Peyer's patch (tissue), 4 donors: ENCODE results near the gene ACTR1A. TPM values are rescaled to one million over a fixed set of nuclear protein-coding genes. Genes with fewer than 3 reads are reported as not detected.

ENCODE experiments used
- DNase-seq, 3 donors: peaks; one replicate each; pipeline ENCODE4 v3.0.0-alpha.2; 2017 to 2019
- H3K27ac ChIP-seq, 4 donors: fragments of 200-600 bp; sonication (generic); one replicate each; pipeline ENCODE4 v1.5.1; 2016 to 2019
- H3K27me3 ChIP-seq, 2 donors: fragments of 200-600 bp; sonication (generic); one replicate each; pipeline ENCODE4 v1.5.1; 2019
- H3K36me3 ChIP-seq, 3 donors: fragments of 200-600 bp; sonication (generic); one replicate each; pipeline ENCODE4 v1.5.1; 2016 to 2019
- H3K4me1 ChIP-seq, 4 donors: fragments of 200-600 bp; sonication (generic); one replicate each; pipeline ENCODE4 v1.5.1; 2016 to 2019
- H3K4me3 ChIP-seq, 4 donors: fragments of 200-600 bp; sonication (generic); 1 replicate in 3 of 4; 2 replicates in 1 of 4; pipeline ENCODE4 v1.5.1; 2016 to 2019; ENCODE audit warnings: mild to moderate bottlenecking in 1 of 4
- H3K9me3 ChIP-seq, 4 donors: fragments of 200-600 bp; sonication (generic); one replicate each; pipeline ENCODE4 v1.5.1; 2016 to 2019; ENCODE audit warnings: mild to moderate bottlenecking in 1 of 4
- POLR2A ChIP-seq, 2 donors: fragments of 450-650 bp; IDR thresholded peaks; one replicate each; pipeline ENCODE4 v1.5.1; 2017; ENCODE audit warnings: antibody characterized with exemption in 2 of 2, mild to moderate bottlenecking in 2 of 2, moderate library complexity in 2 of 2
- total RNA-seq, 4 donors: library from RNA; depleted of rRNA; stranded (reverse); fragments of >200 nt; gene quantifications; one replicate each; pipeline ENCODE4 v1.1.0, GENCODE V29; 2016
- TF ChIP-seq, protein P1 (sequence below), 6 experiments: fragments of 450-650 bp in 4 of 6; fragments of 200-600 bp in 2 of 6; sonication (generic) in 1 of 6; IDR thresholded peaks; one replicate each; pipeline ENCODE4 v1.5.1; 2017 to 2019; ENCODE audit warnings: antibody characterized with exemption in 6 of 6, mild to moderate bottlenecking in 3 of 6, moderate library complexity in 1 of 6

Gene ACTR1A
- total RNA-seq, 4 donors from 2014 or later, result 41.3 to 79.7 (median 71.3) TPM

- H3K36me3 ChIP-seq, result peaks cover 0 to 55% (median 0%) of the 10 kb centered on the region in 3 donors
- no peak for DNase-seq
- H3K27ac ChIP-seq, result no peak overlapping the region
- no peaks in the 10 kb centered on the region for H3K4me1 ChIP-seq
- H3K27me3 ChIP-seq, result no peaks in the 10 kb centered on the region
- H3K4me3 ChIP-seq, result no peak overlapping the region
- H3K9me3 ChIP-seq, result no peaks in the 10 kb centered on the region
- TF ChIP-seq POLR2A (IDR thresholded peaks at IDR 0.05), result no peak
- TF ChIP-seq, protein P1, sequence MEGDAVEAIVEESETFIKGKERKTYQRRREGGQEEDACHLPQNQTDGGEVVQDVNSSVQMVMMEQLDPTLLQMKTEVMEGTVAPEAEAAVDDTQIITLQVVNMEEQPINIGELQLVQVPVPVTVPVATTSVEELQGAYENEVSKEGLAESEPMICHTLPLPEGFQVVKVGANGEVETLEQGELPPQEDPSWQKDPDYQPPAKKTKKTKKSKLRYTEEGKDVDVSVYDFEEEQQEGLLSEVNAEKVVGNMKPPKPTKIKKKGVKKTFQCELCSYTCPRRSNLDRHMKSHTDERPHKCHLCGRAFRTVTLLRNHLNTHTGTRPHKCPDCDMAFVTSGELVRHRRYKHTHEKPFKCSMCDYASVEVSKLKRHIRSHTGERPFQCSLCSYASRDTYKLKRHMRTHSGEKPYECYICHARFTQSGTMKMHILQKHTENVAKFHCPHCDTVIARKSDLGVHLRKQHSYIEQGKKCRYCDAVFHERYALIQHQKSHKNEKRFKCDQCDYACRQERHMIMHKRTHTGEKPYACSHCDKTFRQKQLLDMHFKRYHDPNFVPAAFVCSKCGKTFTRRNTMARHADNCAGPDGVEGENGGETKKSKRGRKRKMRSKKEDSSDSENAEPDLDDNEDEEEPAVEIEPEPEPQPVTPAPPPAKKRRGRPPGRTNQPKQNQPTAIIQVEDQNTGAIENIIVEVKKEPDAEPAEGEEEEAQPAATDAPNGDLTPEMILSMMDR (IDR thresholded peaks at IDR 0.05), result no peak
Observed at GRCh38 chr10:102480396-102480795, 22.1 kb downstream of the ACTR1A start.

DNA sequence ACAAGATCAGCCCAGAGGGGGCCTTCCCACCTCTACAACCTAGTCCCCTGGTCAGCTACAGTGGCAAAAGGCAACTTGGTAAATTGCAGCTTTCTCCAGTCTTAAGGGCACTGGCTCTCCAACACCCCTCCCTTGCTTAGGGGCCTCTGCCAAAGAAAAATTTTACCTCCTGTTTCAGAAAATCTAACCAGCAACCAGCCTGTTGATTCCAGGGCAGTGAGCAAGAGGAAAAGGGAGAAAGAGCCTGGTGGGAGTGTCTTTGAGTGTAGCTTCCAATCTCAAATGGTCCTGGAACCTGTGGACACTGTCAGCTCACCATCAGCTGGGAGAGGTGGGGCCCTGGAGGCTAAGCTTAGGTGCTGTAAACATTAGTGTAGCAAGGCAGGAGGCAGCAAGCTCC lies 22.9 kb downstream of the ACTR1A start:
- H3K4me1 ChIP-seq, result no peaks in the 10 kb centered on the region
- DNase-seq, result no peak
- H3K27ac ChIP-seq, result no peak overlapping the region
- peaks cover 0 to 48% (median 0%) of the 10 kb centered on the region in 3 donors for H3K36me3 ChIP-seq
- H3K27me3 ChIP-seq, result no peaks in the 10 kb centered on the region
- no peak overlapping the region for H3K4me3 ChIP-seq
- TF ChIP-seq POLR2A (IDR thresholded peaks at IDR 0.05), result no peak
- TF ChIP-seq, protein P1 (IDR thresholded peaks at IDR 0.05), result no peak
- no peaks in the 10 kb centered on the region for H3K9me3 ChIP-seq

GRCh38 chr10:102476466-102477141 lies 25.9 kb downstream of the ACTR1A start:
- Histone ChIP-seq H3K4me1 (no peaks in the 10 kb centered on the region), H3K27ac (no peak overlapping the region), H3K27me3 (no peaks in the 10 kb centered on the region), H3K4me3 (no peak overlapping the region), H3K36me3 (peaks cover 0 to 21% (median 0%) of the 10 kb centered on the region in 3 donors), H3K9me3 (no peaks in the 10 kb centered on the region)
- no peak for DNase-seq
- no peak for TF ChIP-seq POLR2A (IDR thresholded peaks at IDR 0.05)
- TF ChIP-seq, protein P1 (IDR thresholded peaks at IDR 0.05), result no peak

- TF ChIP-seq, protein P1 (IDR thresholded peaks at IDR 0.05), result no peak
- TF ChIP-seq POLR2A (IDR thresholded peaks at IDR 0.05), result no peak
- no peak overlapping the region for H3K4me3 ChIP-seq
- no peaks in the 10 kb centered on the region for H3K4me1 ChIP-seq
- DNase-seq, result no peak
- H3K27me3 ChIP-seq, result no peaks in the 10 kb centered on the region
- no peaks in the 10 kb centered on the region for H3K9me3 ChIP-seq
- no peak overlapping the region for H3K27ac ChIP-seq
- H3K36me3 ChIP-seq, result peaks cover 0 to 11% (median 0%) of the 10 kb centered on the region in 3 donors
Observed at GRCh38 chr10:102475451-102476040, 27.0 kb downstream of the ACTR1A start.

GRCh38 chr10:102473445-102474331 lies 28.8 kb downstream of the ACTR1A start:
- no peak for DNase-seq
- H3K27ac ChIP-seq, result no peak overlapping the region
- no peaks in the 10 kb centered on the region for H3K9me3 ChIP-seq
- TF ChIP-seq, protein P1 (IDR thresholded peaks at IDR 0.05), result no peak
- TF ChIP-seq POLR2A (IDR thresholded peaks at IDR 0.05), result no peak
- peaks cover 0 to 4% (median 0%) of the 10 kb centered on the region in 3 donors for H3K36me3 ChIP-seq
- no peak overlapping the region for H3K4me3 ChIP-seq
- H3K4me1 ChIP-seq, result no peaks in the 10 kb centered on the region
- H3K27me3 ChIP-seq, result no peaks in the 10 kb centered on the region
